AG09309 (cell line): ENCODE measurements around the gene HIPK2.

Source experiments
- DNase-seq: peaks from one replicate; pipeline ENCODE4 v3.0.0-alpha.2; 2010; ENCODE audit warnings: low read depth
- H3K4me3 ChIP-seq: 2 replicates; pipeline ENCODE4 v1.5.1; 2011; ENCODE audit warnings: mild to moderate bottlenecking, low read depth, low read length, moderate library complexity; ENCODE audit not compliant: control insufficient read depth
- CTCF ChIP-seq: IDR thresholded peaks from 2 replicates; pipeline ENCODE4 v1.5.1; 2011; ENCODE audit warnings: mild to moderate bottlenecking, low read depth, low read length, inconsistent platforms; ENCODE audit not compliant: insufficient read depth, control insufficient read depth; ENCODE audit errors: missing control alignments

Gene HIPK2

GRCh38 chr7:139701908-139702307 lies 75.9 kb downstream of the HIPK2 start:
- no peak for DNase-seq
- TF ChIP-seq CTCF, result no peak
- H3K4me3 ChIP-seq, result no peak overlapping the region

- no peak for DNase-seq
- TF ChIP-seq CTCF, result no peak
- no peak overlapping the region for H3K4me3 ChIP-seq
Measured at GRCh38 chr7:139700505-139701235, 77.1 kb downstream of the HIPK2 start.

GRCh38 chr7:139699640-139700504 lies 77.9 kb downstream of the HIPK2 start:
- TF ChIP-seq CTCF, result peak; percentile 13
- DNase-seq, result no peak
- no peak overlapping the region for H3K4me3 ChIP-seq

- no peak for TF ChIP-seq CTCF
- H3K4me3 ChIP-seq, result no peak overlapping the region
- DNase-seq, result no peak
Measured at GRCh38 chr7:139698844-139699243, 79.0 kb downstream of the HIPK2 start.

- TF ChIP-seq CTCF, result no peak
- no peak overlapping the region for H3K4me3 ChIP-seq
- DNase-seq, result no peak
Measured at GRCh38 chr7:139698278-139698677, 79.5 kb downstream of the HIPK2 start.

GRCh38 chr7:139697056-139697455 lies 80.7 kb downstream of the HIPK2 start:
- H3K4me3 ChIP-seq, result no peak overlapping the region
- TF ChIP-seq CTCF, result no peak
- DNase-seq, result no peak
